Measurements from ENCODE around the gene PGA3. TPM values are rescaled to one million over a fixed set of nuclear protein-coding genes. Genes with fewer than 3 reads are reported as not detected.

The PGA3 gene
- total RNA-seq, 4 donors from 2014 or later, result 4.3 to 7.9 TPM; not detected in 2

DNA sequence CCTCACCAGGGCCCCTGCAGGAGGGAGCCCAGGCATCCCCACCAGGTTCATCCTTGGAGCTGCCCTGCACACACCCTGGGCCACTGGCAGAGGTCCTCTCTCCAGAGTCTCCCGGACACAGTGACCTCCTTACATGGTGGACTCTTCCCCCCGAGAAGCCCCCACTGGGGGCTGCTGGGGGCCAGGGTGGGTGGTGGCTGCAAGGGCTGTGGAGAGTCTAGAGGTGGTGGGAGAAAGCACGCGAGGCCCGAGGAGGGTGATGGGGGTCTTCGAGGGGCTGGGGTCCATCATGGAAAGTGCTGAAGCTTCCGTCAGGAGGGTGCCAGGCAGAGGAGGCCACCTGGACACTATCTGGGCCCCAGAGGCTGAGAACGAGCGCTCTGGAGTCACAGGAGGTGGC lies 55.2 kb downstream of the PGA3 start:
- H3K4me3 ChIP-seq (replicated peaks in 1 of 3), result no peak overlapping the region
- no peaks in the 10 kb centered on the region for H3K36me3 ChIP-seq
- peaks cover 6 to 7% of the 10 kb centered on the region in 2 donors for H3K4me1 ChIP-seq
- H3K27ac ChIP-seq, result no peak overlapping the region
- no peak for TF ChIP-seq POLR2A (IDR thresholded peaks at IDR 0.05)
- TF ChIP-seq, protein P1, sequence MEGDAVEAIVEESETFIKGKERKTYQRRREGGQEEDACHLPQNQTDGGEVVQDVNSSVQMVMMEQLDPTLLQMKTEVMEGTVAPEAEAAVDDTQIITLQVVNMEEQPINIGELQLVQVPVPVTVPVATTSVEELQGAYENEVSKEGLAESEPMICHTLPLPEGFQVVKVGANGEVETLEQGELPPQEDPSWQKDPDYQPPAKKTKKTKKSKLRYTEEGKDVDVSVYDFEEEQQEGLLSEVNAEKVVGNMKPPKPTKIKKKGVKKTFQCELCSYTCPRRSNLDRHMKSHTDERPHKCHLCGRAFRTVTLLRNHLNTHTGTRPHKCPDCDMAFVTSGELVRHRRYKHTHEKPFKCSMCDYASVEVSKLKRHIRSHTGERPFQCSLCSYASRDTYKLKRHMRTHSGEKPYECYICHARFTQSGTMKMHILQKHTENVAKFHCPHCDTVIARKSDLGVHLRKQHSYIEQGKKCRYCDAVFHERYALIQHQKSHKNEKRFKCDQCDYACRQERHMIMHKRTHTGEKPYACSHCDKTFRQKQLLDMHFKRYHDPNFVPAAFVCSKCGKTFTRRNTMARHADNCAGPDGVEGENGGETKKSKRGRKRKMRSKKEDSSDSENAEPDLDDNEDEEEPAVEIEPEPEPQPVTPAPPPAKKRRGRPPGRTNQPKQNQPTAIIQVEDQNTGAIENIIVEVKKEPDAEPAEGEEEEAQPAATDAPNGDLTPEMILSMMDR (IDR thresholded peaks at IDR 0.05), result no peak
- WGBS, 2 donors, result 91 to 92% methylated on average over 9 of the region's 9 CpGs
- no peak for DNase-seq
- intact Hi-C loops (cut with DNase I), result loop anchor here (10.0 kb wide), 2 partner anchors 76 to 116 kb away; partner anchors contain the start of genes DDB1 and TKFC
- no peaks in the 10 kb centered on the region for H3K9me3 ChIP-seq
- no peaks in the 10 kb centered on the region for H3K27me3 ChIP-seq

- H3K27me3 ChIP-seq, result no peaks in the 10 kb centered on the region
- WGBS, 2 donors, result 93 to 98% methylated on average over 6 of the region's 6 CpGs
These were observed 56.0 kb downstream of the PGA3 start for GRCh38 chr11:61259363-61259762.

More at GRCh38 chr11:61259363-61259762, 56.0 kb downstream of the PGA3 start:
- no peak for DNase-seq
- intact Hi-C loops (cut with DNase I), result loop anchor here (10.0 kb wide), 2 partner anchors 75 to 115 kb away; partner anchors contain the start of genes DDB1 and TKFC
- no peak overlapping the region for H3K27ac ChIP-seq
- H3K4me3 ChIP-seq (replicated peaks in 1 of 3), result no peak overlapping the region
- peaks cover 6 to 7% of the 10 kb centered on the region in 2 donors for H3K4me1 ChIP-seq
- TF ChIP-seq, protein P1 (IDR thresholded peaks at IDR 0.05), result no peak
- TF ChIP-seq POLR2A (IDR thresholded peaks at IDR 0.05), result no peak
- no peaks in the 10 kb centered on the region for H3K9me3 ChIP-seq
- H3K36me3 ChIP-seq, result no peaks in the 10 kb centered on the region

Other genes starting within 250 kb of the PGA3 start
- gene CD6, start 231.8 kb upstream of the PGA3 start, total RNA-seq, result 1 to 10 TPM in 1 of 4 donors, under 1 TPM in 3; 0.40 to 2.7 (median 0.69) TPM
- under 1 TPM in 3 of 4 donors, not detected in 1; 0.56 to 0.83 (median 0.81) TPM for gene CD5, start 101.0 kb upstream of the PGA3 start, total RNA-seq
- gene VPS37C, start 42.1 kb upstream of the PGA3 start, total RNA-seq, result 10 to 100 TPM; 13.0 to 18.2 (median 15.9) TPM
- 1 to 10 TPM in 2 of 4 donors, not detected in 2; 4.6 to 8.1 TPM for gene PGA4, start 18.8 kb downstream of the PGA3 start, total RNA-seq
- gene PGA5, start 37.7 kb downstream of the PGA3 start, total RNA-seq, result 1 to 10 TPM in 2 of 4 donors, not detected in 2; 1.4 to 2.6 TPM
- 1 to 10 TPM in 2 of 4 donors, under 1 TPM in 2; 0.54 to 2.5 (median 1.0) TPM for gene VWCE, start 91.8 kb downstream of the PGA3 start, total RNA-seq
- gene DDB1, start 129.6 kb downstream of the PGA3 start, total RNA-seq, result 100 to 1,000 TPM; 132 to 211 (median 182) TPM
- gene TKFC, start 129.7 kb downstream of the PGA3 start, total RNA-seq, result 10 to 100 TPM; 27.0 to 62.8 (median 43.6) TPM
- 10 to 100 TPM; 39.3 to 62.8 (median 49.7) TPM for gene CYB561A3, start 158.4 kb downstream of the PGA3 start, total RNA-seq
- gene TMEM138, start 158.9 kb downstream of the PGA3 start, total RNA-seq, result 10 to 100 TPM; 25.3 to 37.1 (median 31.5) TPM
- 10 to 100 TPM; 13.3 to 26.6 (median 21.0) TPM for gene TMEM216, start 189.1 kb downstream of the PGA3 start, total RNA-seq
- gene CPSF7, start 226.5 kb downstream of the PGA3 start, total RNA-seq, result 10 to 100 TPM; 58.8 to 95.1 (median 72.8) TPM
- 10 to 100 TPM; 41.0 to 74.3 (median 44.0) TPM for gene SDHAF2, start 226.6 kb downstream of the PGA3 start, total RNA-seq

Data from thyroid gland (tissue), 4 donors.